ENCODE data around the gene GFRA1. TPM values are rescaled to one million over a fixed set of nuclear protein-coding genes. Genes with fewer than 3 reads are reported as not detected.

Gene GFRA1
- polyA plus RNA-seq, 3 donors = not detected

- Histone ChIP-seq H3K9me3 (replicated peaks in 1 of 2; ENCODE audit: control insufficient read depth in 1 of 2, insufficient read depth in 1 of 2, low read length in 2 of 2) (peaks cover 0 to 3% of the 10 kb centered on the region in 2 donors), H3K9ac (ENCODE audit: insufficient read depth, low read length, poor library complexity, severe bottlenecking) (no peak overlapping the region), H3K4me3 (replicated peaks in 1 of 3; ENCODE audit: low read depth in 2 of 3, low read length in 3 of 3) (no peak overlapping the region), H3K36me3 (replicated peaks in 1 of 2; ENCODE audit: control insufficient read depth in 1 of 2, insufficient read depth in 2 of 2, low read length in 2 of 2) (no peaks in the 10 kb centered on the region), H3K4me1 (ENCODE audit: control insufficient read depth in 1 of 2, insufficient read depth in 2 of 2, low read length in 2 of 2) (no peaks in the 10 kb centered on the region), H3K27ac (ENCODE audit: low read depth in 1 of 2, low read length in 2 of 2) (no peak overlapping the region), H3K4me2 (replicated peaks; ENCODE audit: extremely low read depth, low read length, poor library complexity, severe bottlenecking) (no peak overlapping the region), H3K79me2 (ENCODE audit: insufficient read depth, low read length) (no peaks in the 10 kb centered on the region), H4K20me1 (ENCODE audit: insufficient read depth, low read length) (no peaks in the 10 kb centered on the region), H3K27me3 (ENCODE audit: control insufficient read depth in 2 of 2, insufficient read depth in 2 of 2, low read length in 2 of 2) (no peaks in the 10 kb centered on the region), H2AFZ (ENCODE audit: insufficient read depth, low read depth, low read length, poor library complexity, severe bottlenecking) (no peak overlapping the region)
- H3K36me3 Mint-ChIP-seq = no peaks in the 10 kb centered on the region
- H3K4me3 Mint-ChIP-seq = no peak overlapping the region
- peaks cover 1 to 11% (median 4%) of the 10 kb centered on the region in 7 donors for H3K9me3 Mint-ChIP-seq
- H3K4me1 Mint-ChIP-seq = no peaks in the 10 kb centered on the region
- TF ChIP-seq, protein P1, sequence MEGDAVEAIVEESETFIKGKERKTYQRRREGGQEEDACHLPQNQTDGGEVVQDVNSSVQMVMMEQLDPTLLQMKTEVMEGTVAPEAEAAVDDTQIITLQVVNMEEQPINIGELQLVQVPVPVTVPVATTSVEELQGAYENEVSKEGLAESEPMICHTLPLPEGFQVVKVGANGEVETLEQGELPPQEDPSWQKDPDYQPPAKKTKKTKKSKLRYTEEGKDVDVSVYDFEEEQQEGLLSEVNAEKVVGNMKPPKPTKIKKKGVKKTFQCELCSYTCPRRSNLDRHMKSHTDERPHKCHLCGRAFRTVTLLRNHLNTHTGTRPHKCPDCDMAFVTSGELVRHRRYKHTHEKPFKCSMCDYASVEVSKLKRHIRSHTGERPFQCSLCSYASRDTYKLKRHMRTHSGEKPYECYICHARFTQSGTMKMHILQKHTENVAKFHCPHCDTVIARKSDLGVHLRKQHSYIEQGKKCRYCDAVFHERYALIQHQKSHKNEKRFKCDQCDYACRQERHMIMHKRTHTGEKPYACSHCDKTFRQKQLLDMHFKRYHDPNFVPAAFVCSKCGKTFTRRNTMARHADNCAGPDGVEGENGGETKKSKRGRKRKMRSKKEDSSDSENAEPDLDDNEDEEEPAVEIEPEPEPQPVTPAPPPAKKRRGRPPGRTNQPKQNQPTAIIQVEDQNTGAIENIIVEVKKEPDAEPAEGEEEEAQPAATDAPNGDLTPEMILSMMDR (IDR thresholded peaks at IDR 0.05) = no peak
- no peak overlapping the region for H3K27ac Mint-ChIP-seq
- H3K27me3 Mint-ChIP-seq (ENCODE audit: low read depth in 3 of 3) = peaks cover 0 to 3% (median 1%) of the 10 kb centered on the region in 3 donors
- 91% methylated on average over 19 of the region's 19 CpGs for WGBS (ENCODE audit: insufficient coverage)
- intact Hi-C loops (cut with micrococcal nuclease) = no loop called here
- no peak for DNase-seq
Observed at GRCh38 chr10:116125180-116125579, 147.8 kb downstream of the GFRA1 start.

DNA sequence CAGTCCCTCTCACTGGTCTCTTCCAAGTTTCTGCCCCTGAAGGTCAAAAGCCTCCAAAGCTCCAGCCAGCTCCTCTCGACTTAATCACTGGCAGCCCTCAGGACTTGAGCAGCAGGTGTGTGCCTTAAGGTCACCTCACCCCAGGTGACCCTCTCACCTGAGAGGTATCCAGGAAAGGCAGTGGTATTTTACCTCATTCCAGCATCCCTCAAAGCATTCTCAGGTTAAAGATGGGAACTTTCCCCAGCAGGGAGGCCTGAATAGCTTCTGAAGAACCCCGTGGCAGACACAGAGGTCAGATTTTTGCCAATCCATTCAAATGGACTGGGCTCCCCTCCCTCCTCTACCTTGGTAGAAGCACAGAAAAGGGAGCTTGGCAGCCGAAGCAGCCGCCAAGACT is 148.2 kb downstream of the GFRA1 start:
- no peak overlapping the region for H3K4me3 ChIP-seq (replicated peaks in 1 of 3; ENCODE audit: low read depth in 2 of 3, low read length in 3 of 3)
- Mint-ChIP-seq H3K4me1 (no peaks in the 10 kb centered on the region), H3K27me3 (ENCODE audit: low read depth in 3 of 3) (peaks cover 0 to 3% (median 1%) of the 10 kb centered on the region in 3 donors), H3K4me3 (no peak overlapping the region), H3K9me3 (peaks cover 2 to 11% (median 4%) of the 10 kb centered on the region in 7 donors), H3K36me3 (no peaks in the 10 kb centered on the region), H3K27ac (no peak overlapping the region)
- TF ChIP-seq, protein P1 (IDR thresholded peaks at IDR 0.05) = no peak
- H3K4me2 ChIP-seq (replicated peaks; ENCODE audit: extremely low read depth, low read length, poor library complexity, severe bottlenecking) = no peak overlapping the region
- DNase-seq = no peak
- no peak overlapping the region for H2AFZ ChIP-seq (ENCODE audit: insufficient read depth, low read depth, low read length, poor library complexity, severe bottlenecking)
- no peaks in the 10 kb centered on the region for H3K36me3 ChIP-seq (replicated peaks in 1 of 2; ENCODE audit: control insufficient read depth in 1 of 2, insufficient read depth in 2 of 2, low read length in 2 of 2)
- no peaks in the 10 kb centered on the region for H3K79me2 ChIP-seq (ENCODE audit: insufficient read depth, low read length)
- no peaks in the 10 kb centered on the region for H3K27me3 ChIP-seq (ENCODE audit: control insufficient read depth in 2 of 2, insufficient read depth in 2 of 2, low read length in 2 of 2)
- H4K20me1 ChIP-seq (ENCODE audit: insufficient read depth, low read length) = no peaks in the 10 kb centered on the region
- H3K9me3 ChIP-seq (replicated peaks in 1 of 2; ENCODE audit: control insufficient read depth in 1 of 2, insufficient read depth in 1 of 2, low read length in 2 of 2) = peaks cover 0 to 3% of the 10 kb centered on the region in 2 donors
- H3K27ac ChIP-seq (ENCODE audit: low read depth in 1 of 2, low read length in 2 of 2) = no peak overlapping the region
- no peak overlapping the region for H3K9ac ChIP-seq (ENCODE audit: insufficient read depth, low read length, poor library complexity, severe bottlenecking)
- H3K4me1 ChIP-seq (ENCODE audit: control insufficient read depth in 1 of 2, insufficient read depth in 2 of 2, low read length in 2 of 2) = no peaks in the 10 kb centered on the region
- WGBS (ENCODE audit: insufficient coverage) = 71% methylated on average over 4 of the region's 4 CpGs
- intact Hi-C loops (cut with micrococcal nuclease) = no loop called here

All from CD14-positive monocyte (primary cell).